Body of pancreas (tissue), 4 donors: Measurements from ENCODE around the gene KRI1. TPM values are rescaled to one million over a fixed set of nuclear protein-coding genes. Genes with fewer than 3 reads are reported as not detected.
"Not testable (repeated sequence)": the region's sequence is repeated elsewhere in the genome, so short reads cannot be mapped to it uniquely, and the experiment has no call there.

Source experiments
- ATAC-seq: fragments of 150-250 bp; one replicate; pipeline ENCODE4 v1.9.1; 2016
- DNase-seq, 4 donors: peaks; one replicate each; pipeline ENCODE4 v3.0.0-alpha.2; 2019
- H3K27ac ChIP-seq, 4 donors: fragments of 200-600 bp; sonication (generic); 1 replicate in 3 of 4; 2 replicates in 1 of 4; pipeline versions ENCODE4 v1.5.1 to v1.6.1; 2016 to 2019; ENCODE audit warnings: mild to moderate bottlenecking in 1 of 4, mixed read lengths in 1 of 4, moderate library complexity in 1 of 4
- H3K27me3 ChIP-seq, 2 donors: fragments of 200-600 bp; sonication (generic); one replicate each; pipeline ENCODE4 v1.6.0; 2016; ENCODE audit warnings: mild to moderate bottlenecking in 1 of 2
- H3K36me3 ChIP-seq, 2 donors: fragments of 200-600 bp; sonication (generic); replicated peaks in 1 of 2; 2 replicates each; pipeline ENCODE4 v1.5.1; 2016; ENCODE audit warnings: low read depth in 2 of 2; ENCODE audit not compliant: insufficient read depth in 1 of 2
- H3K4me1 ChIP-seq: fragments of 200-600 bp; sonication (generic); one replicate; pipeline ENCODE4 v1.6.0; 2016
- H3K4me3 ChIP-seq, 2 donors: fragments of 200-600 bp; sonication (generic); 1 replicate in 1 of 2; 2 replicates in 1 of 2; pipeline ENCODE4 v1.5.1; 2016 to 2019
- H3K9me3 ChIP-seq, 3 donors: fragments of 200-600 bp; sonication (generic); 1 replicate in 2 of 3; 2 replicates in 1 of 3; pipeline ENCODE4 v1.5.1; 2016
- POLR2A ChIP-seq, 3 donors: fragments of 450-650 bp; IDR thresholded peaks; one replicate each; pipeline ENCODE4 v1.6.1; 2016; ENCODE audit warnings: antibody characterized with exemption in 3 of 3, mild to moderate bottlenecking in 2 of 3
- WGBS, 2 donors: methylation state at CpG; one replicate each; pipeline ENCODE4 v1.1.5; 2017; 5-methylcytosine and 5-hydroxymethylcytosine counted together
- intact Hi-C: fragments of 100-400 bp; cut with DNase I; formaldehyde crosslinking; loops from one replicate; pipeline ENCODE4 v1.15.1; 2023
- total RNA-seq, 2 donors: library from RNA; depleted of rRNA; stranded (reverse); fragments of >200 nt; gene quantifications; one replicate each; pipeline ENCODE4 v1.1.0, GENCODE V29; 2016
- TF ChIP-seq, protein P1 (sequence below), 7 experiments: fragments of 450-650 bp in 4 of 7; fragments of 200-600 bp in 3 of 7; sonication (generic) in 3 of 7; IDR thresholded peaks; one replicate each; pipeline ENCODE4 v1.5.1; 2016 to 2019; ENCODE audit warnings: antibody characterized with exemption in 7 of 7

Gene KRI1
- total RNA-seq, 2 donors from 2014 or later, result 24.1 to 28.8 TPM

GRCh38 chr19:10552510-10553053 is 13.2 kb downstream of the KRI1 start:
- Histone ChIP-seq H3K27ac (no peak overlapping the region), H3K4me3 (no peak overlapping the region), H3K9me3 (no peaks in the 10 kb centered on the region), H3K4me1 (no peaks in the 10 kb centered on the region), H3K36me3 (peaks cover 0 to 21% of the 10 kb centered on the region in 2 donors), H3K27me3 (no peaks in the 10 kb centered on the region)
- ATAC-seq, result no peak
- intact Hi-C loops, result no loop called here
- TF ChIP-seq, protein P1, sequence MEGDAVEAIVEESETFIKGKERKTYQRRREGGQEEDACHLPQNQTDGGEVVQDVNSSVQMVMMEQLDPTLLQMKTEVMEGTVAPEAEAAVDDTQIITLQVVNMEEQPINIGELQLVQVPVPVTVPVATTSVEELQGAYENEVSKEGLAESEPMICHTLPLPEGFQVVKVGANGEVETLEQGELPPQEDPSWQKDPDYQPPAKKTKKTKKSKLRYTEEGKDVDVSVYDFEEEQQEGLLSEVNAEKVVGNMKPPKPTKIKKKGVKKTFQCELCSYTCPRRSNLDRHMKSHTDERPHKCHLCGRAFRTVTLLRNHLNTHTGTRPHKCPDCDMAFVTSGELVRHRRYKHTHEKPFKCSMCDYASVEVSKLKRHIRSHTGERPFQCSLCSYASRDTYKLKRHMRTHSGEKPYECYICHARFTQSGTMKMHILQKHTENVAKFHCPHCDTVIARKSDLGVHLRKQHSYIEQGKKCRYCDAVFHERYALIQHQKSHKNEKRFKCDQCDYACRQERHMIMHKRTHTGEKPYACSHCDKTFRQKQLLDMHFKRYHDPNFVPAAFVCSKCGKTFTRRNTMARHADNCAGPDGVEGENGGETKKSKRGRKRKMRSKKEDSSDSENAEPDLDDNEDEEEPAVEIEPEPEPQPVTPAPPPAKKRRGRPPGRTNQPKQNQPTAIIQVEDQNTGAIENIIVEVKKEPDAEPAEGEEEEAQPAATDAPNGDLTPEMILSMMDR (IDR thresholded peaks at IDR 0.05), result no peak
- no peak for TF ChIP-seq POLR2A (IDR thresholded peaks at IDR 0.05)
- no peak for DNase-seq
- WGBS, 2 donors, result 85 to 90% methylated on average over 9 to 12 of the region's 12 CpGs

- 85 to 90% methylated on average over 5 to 12 of the region's 12 CpGs for WGBS, 2 donors
Observed at GRCh38 chr19:10551698-10552301, 14.0 kb downstream of the KRI1 start.

GRCh38 chr19:10551006-10551405 is 14.8 kb downstream of the KRI1 start:
- H3K4me1 ChIP-seq, ATAC-seq, H3K9me3 ChIP-seq, H3K27me3 ChIP-seq, intact Hi-C loops, DNase-seq, H3K4me3 ChIP-seq, H3K27ac ChIP-seq: not testable (repeated sequence)
- H3K36me3 ChIP-seq, result peaks cover 0 to 25% of the 10 kb centered on the region in 2 donors
- WGBS, 2 donors, result 88 to 93% methylated on average over 6 to 9 of the region's 9 CpGs

More at GRCh38 chr19:10551698-10552301, 14.0 kb downstream of the KRI1 start:
- TF ChIP-seq, protein P1 (IDR thresholded peaks at IDR 0.05), result peak in 4 of 7 experiments; percentile 28 to 54 (median 42)
- TF ChIP-seq POLR2A (IDR thresholded peaks at IDR 0.05), result no peak
- H3K27me3 ChIP-seq, result no peaks in the 10 kb centered on the region
- DNase-seq, result peak; percentile 40 to 62 (median 56)
- peaks cover 0 to 23% of the 10 kb centered on the region in 2 donors for H3K36me3 ChIP-seq
- H3K9me3 ChIP-seq, result no peaks in the 10 kb centered on the region
- ATAC-seq, result no peak
- intact Hi-C loops, result no loop called here
- no peaks in the 10 kb centered on the region for H3K4me1 ChIP-seq
- H3K27ac ChIP-seq, result no peak overlapping the region
- H3K4me3 ChIP-seq, result no peak overlapping the region

GRCh38 chr19:10550336-10550735 is 15.5 kb downstream of the KRI1 start:
- TF ChIP-seq POLR2A (IDR thresholded peaks at IDR 0.05), result no peak
- TF ChIP-seq, protein P1 (IDR thresholded peaks at IDR 0.05), result no peak
- ATAC-seq, result no peak
- no peak overlapping the region for H3K4me3 ChIP-seq
- intact Hi-C loops, result no loop called here
- DNase-seq, result no peak
- 78 to 92% methylated on average over 6 of the region's 6 CpGs for WGBS, 2 donors
- H3K4me1 ChIP-seq, result peaks cover 6% of the 10 kb centered on the region
- H3K27me3 ChIP-seq, result no peaks in the 10 kb centered on the region
- no peaks in the 10 kb centered on the region for H3K9me3 ChIP-seq
- peaks cover 0 to 23% of the 10 kb centered on the region in 2 donors for H3K36me3 ChIP-seq
- no peak overlapping the region for H3K27ac ChIP-seq

- peaks cover 0 to 23% of the 10 kb centered on the region in 2 donors for H3K36me3 ChIP-seq
- no peaks in the 10 kb centered on the region for H3K27me3 ChIP-seq
- DNase-seq, result no peak
- no peak overlapping the region for H3K4me3 ChIP-seq
- TF ChIP-seq, protein P1 (IDR thresholded peaks at IDR 0.05), result no peak
- ATAC-seq, result no peak
- WGBS, 2 donors, result 91 to 100% methylated on average over 6 to 7 of the region's 7 CpGs
- H3K4me1 ChIP-seq, result peaks cover 12% of the 10 kb centered on the region
- H3K9me3 ChIP-seq, result no peaks in the 10 kb centered on the region
- intact Hi-C loops, result no loop called here
- no peak overlapping the region for H3K27ac ChIP-seq
Observed at GRCh38 chr19:10549733-10550132, 16.1 kb downstream of the KRI1 start.
